Measurements from ENCODE around the gene ELOB.

Gene ELOB

GRCh38 chr16:2777231-2777902 is at the start of gene ELOB:
ELOB (minus strand) TSS chr16:2777280; CDS start chr16:2777239, 41 bp downstream.
- peak; percentile 88 to 93 (median 89) for DNase-seq

DNA sequence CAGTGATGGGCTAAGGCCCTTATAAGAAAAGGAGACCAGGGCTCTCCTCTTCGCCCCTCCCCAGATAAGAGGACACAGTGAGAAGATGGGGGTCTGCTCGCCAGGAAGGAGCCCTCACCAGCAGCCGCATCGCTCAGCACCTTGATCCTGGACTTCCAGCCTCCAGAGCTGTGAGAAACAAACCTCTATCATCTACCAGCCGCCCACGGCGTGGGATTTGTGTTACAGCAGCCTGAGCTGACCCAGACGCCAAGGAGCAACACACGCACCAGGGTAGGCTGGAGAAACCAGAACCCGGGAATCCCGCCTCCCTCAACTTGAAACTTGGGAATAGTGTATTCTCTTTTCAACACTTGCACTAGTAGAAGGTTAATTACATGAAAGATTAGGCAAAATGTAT is 48.8 kb upstream of the ELOB start:
- DNase-seq, result no peak

- DNase-seq, result no peak
These were observed 48.1 kb upstream of the ELOB start for GRCh38 chr16:2825049-2825742.

DNA sequence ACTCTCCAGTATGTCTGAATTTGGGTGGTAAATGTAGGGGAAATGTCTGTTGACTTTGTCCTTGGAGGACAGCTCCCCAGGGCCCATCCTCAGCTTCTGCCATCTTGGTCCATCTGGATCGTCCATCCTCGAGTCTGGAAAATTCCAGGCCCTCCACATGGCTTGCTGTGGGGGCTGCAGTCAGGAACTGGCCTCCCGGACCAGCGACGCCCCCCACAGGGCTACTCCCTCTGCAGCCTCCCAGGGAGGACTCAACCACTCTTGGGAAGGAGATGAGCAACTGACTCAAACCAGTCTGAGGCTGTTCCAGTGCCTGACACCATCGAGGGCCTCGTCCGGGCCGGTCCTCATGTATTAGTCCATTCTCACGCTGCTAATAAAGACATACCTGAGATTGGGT is 47.5 kb upstream of the ELOB start:
- DNase-seq, result no peak

GRCh38 chr16:2822496-2822895 is 45.4 kb upstream of the ELOB start:
- DNase-seq, result no peak

GRCh38 chr16:2822158-2822495 is 45.0 kb upstream of the ELOB start:
- no peak for DNase-seq

- DNase-seq, result no peak
These were observed 44.5 kb upstream of the ELOB start for GRCh38 chr16:2821487-2822157.

DNA sequence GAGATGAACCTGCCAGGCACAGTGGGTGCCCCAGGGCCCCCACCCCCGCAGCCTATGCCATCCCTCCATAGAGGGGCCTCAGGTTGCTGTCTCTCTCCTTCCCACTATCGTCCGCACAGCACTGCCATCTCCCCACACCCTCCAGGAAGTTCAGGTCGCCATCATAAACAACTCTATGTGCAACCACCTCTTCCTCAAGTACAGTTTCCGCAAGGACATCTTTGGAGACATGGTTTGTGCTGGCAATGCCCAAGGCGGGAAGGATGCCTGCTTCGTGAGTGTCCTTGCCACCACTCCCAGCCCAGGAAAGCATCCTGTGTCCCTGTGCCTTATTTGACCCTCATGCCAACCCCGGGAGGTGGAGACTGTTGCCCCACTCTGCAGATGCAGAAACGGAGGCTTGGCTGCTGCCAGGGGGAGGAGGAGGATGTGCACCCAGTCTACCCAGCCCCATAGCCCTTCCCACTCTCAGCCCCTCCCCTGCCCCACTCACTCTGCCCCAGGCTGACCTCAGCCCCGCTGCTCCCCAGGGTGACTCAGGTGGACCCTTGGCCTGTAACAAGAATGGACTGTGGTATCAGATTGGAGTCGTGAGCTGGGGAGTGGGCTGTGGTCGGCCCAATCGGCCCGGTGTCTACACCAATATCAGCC is 43.9 kb upstream of the ELOB start:
- no peak for DNase-seq

DNA sequence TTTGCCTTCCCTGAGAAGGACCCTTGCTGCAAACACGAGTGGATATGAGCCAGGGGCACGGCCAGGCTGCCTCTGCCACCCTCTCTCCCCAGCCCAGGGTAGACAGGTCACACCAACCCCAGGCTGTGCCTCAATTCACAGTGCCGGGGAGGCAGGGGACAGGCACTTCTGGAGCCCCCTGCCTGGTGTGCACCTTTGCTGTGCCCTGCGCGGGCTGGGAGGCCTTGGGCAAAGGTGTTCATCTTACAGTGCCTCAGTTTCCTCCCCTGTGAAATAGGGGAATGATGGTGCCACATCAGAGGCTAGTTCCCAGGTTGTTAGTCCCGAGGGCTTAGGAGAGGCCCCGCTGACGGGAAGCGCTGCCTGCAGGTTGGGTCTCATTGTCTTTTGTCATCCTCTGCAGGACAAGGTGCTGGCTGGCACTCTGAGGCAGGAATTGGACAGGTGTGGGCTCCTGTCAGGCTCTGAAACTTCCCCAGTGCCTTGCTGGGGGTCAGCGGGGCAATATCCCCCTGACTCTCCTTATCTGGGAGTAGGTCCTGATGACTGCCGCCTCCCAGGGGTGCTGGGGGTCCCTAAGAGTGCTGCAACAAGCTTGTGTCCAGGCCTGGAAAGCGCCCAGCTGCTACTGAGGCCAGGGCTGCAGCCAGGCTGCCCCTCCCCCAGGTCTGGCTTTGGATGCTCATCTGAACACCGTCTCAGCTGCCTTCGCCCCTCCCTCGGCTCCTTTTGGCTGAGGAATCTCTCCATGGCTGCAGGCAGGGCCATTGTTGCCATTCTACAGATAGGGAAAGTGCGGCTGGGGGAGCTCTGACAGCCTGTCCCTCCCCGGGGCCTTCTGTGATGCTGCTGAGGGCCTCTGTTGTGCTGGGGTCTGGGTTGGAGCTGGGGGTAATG is 43.1 kb upstream of the ELOB start:
- DNase-seq, result no peak

- DNase-seq, result no peak
These were observed 42.3 kb upstream of the ELOB start for GRCh38 chr16:2819179-2819938.

DNA sequence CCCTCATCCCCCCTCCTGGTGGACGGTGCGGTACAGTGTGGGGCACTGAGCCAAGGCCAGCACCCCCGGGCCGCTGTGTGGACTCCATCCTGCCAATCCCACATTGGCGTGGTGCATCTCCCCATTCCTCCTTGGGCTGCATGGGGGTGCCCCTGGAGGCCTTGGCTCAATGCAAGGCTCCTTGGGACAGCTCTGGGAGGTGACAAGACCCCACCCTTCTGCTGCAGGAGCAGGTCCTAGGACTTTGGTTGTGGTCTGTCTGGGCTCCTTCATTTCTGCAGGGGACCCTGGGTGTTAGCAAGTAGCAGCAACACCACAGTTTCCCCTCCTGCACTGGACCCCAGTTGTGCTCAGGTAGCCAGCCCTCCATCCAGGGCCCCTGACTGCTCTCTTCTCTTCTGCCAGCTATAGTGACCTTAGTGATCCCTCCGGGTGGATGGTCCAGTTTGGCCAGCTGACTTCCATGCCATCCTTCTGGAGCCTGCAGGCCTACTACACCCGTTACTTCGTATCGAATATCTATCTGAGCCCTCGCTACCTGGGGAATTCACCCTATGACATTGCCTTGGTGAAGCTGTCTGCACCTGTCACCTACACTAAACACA is 41.3 kb upstream of the ELOB start:
- no peak for DNase-seq

DNA sequence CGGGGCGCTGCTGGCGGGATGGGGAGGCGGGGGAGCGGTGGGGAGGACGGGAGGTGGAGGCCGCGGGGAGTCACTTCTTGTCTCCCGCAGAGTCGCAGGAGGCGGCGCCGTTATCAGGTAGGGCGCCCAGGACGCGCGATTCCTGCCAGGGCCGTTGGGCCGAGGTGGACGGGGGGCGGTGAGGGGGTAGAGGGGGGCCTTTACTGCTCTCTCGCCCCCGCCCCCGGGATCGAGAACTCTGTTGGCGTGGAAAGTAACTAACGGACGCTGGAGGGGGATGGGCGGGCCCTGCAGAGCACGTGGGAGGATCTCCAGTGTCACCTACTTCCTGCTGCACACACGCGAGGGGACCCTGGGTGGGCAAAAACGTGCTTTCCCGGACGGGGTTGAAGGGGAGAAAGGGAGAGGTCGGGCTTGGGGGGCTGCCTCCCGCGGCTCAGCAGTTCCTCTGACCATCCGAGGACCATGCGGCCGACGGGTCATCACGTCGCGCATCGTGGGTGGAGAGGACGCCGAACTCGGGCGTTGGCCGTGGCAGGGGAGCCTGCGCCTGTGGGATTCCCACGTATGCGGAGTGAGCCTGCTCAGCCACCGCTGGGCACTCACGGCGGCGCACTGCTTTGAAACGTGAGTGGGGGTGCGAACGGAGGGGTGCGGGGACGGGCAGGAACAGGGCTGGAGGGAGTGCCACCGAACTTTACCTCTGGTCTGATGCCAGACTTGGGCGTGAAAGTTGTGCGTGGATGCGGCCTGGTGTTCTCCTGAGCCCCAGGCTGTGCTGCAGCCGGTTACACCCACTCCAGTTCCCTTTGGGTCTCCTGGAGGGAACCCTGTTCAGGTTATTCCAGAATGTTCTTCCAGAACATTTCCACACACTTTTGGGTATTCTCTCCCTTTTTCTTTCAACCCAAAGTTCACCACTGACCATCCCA is 40.5 kb upstream of the ELOB start:
- peak in 1 of 3 experiments; percentile 8 for DNase-seq

DNA sequence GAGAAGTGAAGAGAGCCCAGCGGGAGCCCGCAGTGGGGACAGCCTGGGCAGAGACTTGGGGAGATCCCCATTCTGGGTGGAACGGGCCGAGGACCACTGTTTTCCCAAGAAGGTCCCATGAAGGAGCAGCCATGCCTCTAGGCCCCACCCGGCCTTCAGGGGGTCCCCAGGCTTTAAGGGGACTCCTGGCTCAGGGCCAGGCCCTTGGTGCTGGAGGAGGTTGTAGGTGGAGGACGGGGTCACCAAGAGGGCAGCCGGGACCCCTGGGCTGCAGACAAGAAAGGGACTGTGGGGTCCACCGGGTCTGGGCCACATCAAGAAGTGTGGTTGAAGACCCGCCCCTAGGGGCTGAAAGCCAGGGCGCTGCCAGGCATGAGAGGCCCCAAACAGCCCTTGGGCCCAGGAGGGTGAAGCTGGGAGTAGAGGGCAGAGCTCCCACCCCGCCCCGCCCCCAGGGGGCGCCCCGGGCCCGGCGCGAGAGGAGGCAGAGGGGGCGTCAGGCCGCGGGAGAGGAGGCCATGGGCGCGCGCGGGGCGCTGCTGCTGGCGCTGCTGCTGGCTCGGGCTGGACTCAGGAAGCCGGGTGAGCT is 39.8 kb upstream of the ELOB start, which contains the start of gene PRSS21:
Gene PRSS21 (plus strand): TSS at position 487 of the 589 bp plus-strand sequence. CDS start 32 bp downstream, at position 519.
- no peak for DNase-seq

GRCh38 chr16:2815299-2815771 is 38.3 kb upstream of the ELOB start:
- DNase-seq, result no peak

DNA sequence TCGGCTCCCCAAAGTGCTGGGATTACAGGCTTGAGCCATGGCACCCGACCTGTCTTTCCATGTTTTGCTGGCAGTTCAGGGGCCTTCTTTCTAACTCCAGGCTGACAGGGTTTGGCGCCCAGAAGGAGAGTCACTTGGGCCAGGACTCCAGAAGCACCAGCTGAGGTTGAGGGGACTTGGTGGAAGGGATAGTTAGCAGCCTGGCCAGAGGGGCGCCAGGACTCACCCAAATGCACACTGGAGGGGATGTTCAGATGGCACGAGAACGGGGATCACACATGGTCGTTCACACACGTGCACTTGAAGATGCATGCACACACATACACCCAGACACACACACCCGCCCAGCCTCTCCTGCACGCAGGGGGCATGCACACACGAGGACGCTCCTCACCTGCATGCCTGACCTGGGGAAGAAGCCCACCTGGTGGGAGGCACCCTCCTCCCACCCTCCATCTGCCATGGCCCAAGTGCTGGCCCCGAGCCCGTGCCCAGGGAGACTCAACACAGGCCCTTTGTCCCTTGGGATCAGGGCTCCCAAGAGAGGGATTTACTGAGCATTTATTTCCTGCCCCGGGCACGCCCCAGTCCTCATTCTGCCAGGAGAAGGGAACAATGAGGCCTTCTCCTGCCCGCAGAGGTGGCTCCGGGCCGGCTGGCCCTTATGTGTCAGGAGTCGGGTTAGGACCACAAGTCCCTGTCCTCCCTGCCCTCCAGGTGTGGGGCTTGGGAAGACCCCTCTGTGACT is 37.6 kb upstream of the ELOB start:
- no peak for DNase-seq

- no peak for DNase-seq
These were observed 36.7 kb upstream of the ELOB start for GRCh38 chr16:2813771-2814221.

GRCh38 chr16:2811703-2812471 is 34.8 kb upstream of the ELOB start:
- DNase-seq, result no peak

DNA sequence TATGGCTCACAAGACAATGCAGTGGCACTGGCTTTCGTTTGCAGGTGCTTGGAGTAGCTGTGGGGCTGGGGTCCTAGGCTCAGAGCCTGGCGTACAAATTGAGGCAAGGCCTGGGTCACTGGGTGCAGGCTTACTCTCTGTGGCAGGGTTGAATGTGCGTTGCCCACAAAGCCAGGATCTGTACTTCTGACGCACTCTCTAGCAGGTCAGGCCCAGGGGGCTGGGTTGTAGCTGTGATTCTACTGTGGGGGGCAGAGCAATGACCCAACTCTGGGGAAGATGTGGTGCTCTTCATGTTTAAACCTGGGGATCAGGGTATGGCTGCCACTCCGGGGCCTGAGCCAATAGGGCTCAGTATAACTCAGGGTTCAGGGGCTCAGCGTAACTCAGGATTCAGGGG is 33.6 kb upstream of the ELOB start:
- no peak for DNase-seq
